ENCODE results near the gene DERA.

The DERA gene

GRCh38 chr12:15875863-15876262 lies 35.3 kb upstream of the DERA start:
- no peak overlapping the region for H2BK12ac ChIP-seq (ENCODE audit: low read length)
- H4K8ac ChIP-seq (ENCODE audit: low read depth, low read length) = no peak overlapping the region
- H4K91ac ChIP-seq (ENCODE audit: low read depth, low read length, poor library complexity) = no peak overlapping the region
- H3K18ac ChIP-seq (ENCODE audit: low read length) = no peak overlapping the region
- H3K4ac ChIP-seq (ENCODE audit: low read length) = no peak overlapping the region
- H2AK5ac ChIP-seq (ENCODE audit: low read depth, low read length) = no peak overlapping the region
- H3K14ac ChIP-seq (ENCODE audit: low read length) = no peak overlapping the region
- H3K9me3 ChIP-seq (replicated peaks in 1 of 2; ENCODE audit: control insufficient read depth in 2 of 2, insufficient read depth in 1 of 2, low read depth in 1 of 2, low read length in 2 of 2) = no peaks in the 10 kb centered on the region
- WGBS, 2 donors (ENCODE audit: extremely low coverage in 2 of 2, insufficient read length in 2 of 2, insufficient replicate concordance in 1 of 2) = no CpG with 5 or more reads among the region's 1 CpG
- H3K23ac ChIP-seq (ENCODE audit: low read depth, low read length, poor library complexity) = no peak overlapping the region
- H3K36me3 ChIP-seq (replicated peaks in 1 of 2; ENCODE audit: control insufficient read depth in 2 of 2, insufficient read depth in 2 of 2, low read length in 2 of 2) = no peaks in the 10 kb centered on the region
- H2AFZ ChIP-seq (ENCODE audit: low read length) = no peak overlapping the region
- no peak overlapping the region for H3K4me2 ChIP-seq (ENCODE audit: insufficient read depth, low read length, poor library complexity, severe bottlenecking)
- no peak for DNase-seq (ENCODE audit: low spot score)
- no peaks in the 10 kb centered on the region for H3K27me3 ChIP-seq (ENCODE audit: control insufficient read depth in 3 of 3, insufficient read depth in 3 of 3, low read depth in 1 of 3, low read length in 3 of 3)
- no peak overlapping the region for H2BK15ac ChIP-seq (ENCODE audit: low read length)
- H3K9ac ChIP-seq (ENCODE audit: low read depth, low read length, poor library complexity) = peak overlapping the region; percentile 0
- no peaks in the 10 kb centered on the region for H3K4me1 ChIP-seq (ENCODE audit: control insufficient read depth in 2 of 2, insufficient read depth in 1 of 2, low read depth in 1 of 2, low read length in 2 of 2)
- no peak overlapping the region for H3K27ac ChIP-seq (replicated peaks; ENCODE audit: low read length)
- H2BK5ac ChIP-seq (ENCODE audit: low read length) = no peak overlapping the region
- no peak overlapping the region for H3K4me3 ChIP-seq (ENCODE audit: low read length in 2 of 2)
- no peak overlapping the region for H2BK120ac ChIP-seq (ENCODE audit: low read depth, low read length)
- H3K79me1 ChIP-seq (ENCODE audit: low read depth, low read length) = no peaks in the 10 kb centered on the region

- H3K23ac ChIP-seq (ENCODE audit: low read depth, low read length, poor library complexity) = no peak overlapping the region
- no peak overlapping the region for H4K91ac ChIP-seq (ENCODE audit: low read depth, low read length, poor library complexity)
- H3K27me3 ChIP-seq (ENCODE audit: control insufficient read depth in 3 of 3, insufficient read depth in 3 of 3, low read depth in 1 of 3, low read length in 3 of 3) = no peaks in the 10 kb centered on the region
- H2BK15ac ChIP-seq (ENCODE audit: low read length) = no peak overlapping the region
- no peak overlapping the region for H2AFZ ChIP-seq (ENCODE audit: low read length)
- no peak overlapping the region for H3K4me2 ChIP-seq (ENCODE audit: insufficient read depth, low read length, poor library complexity, severe bottlenecking)
- no CpG with 5 or more reads among the region's 3 CpGs for WGBS, 2 donors (ENCODE audit: extremely low coverage in 2 of 2, insufficient read length in 2 of 2, insufficient replicate concordance in 1 of 2)
- H2AK5ac ChIP-seq (ENCODE audit: low read depth, low read length) = no peak overlapping the region
- no peak overlapping the region for H3K9ac ChIP-seq (ENCODE audit: low read depth, low read length, poor library complexity)
- H3K27ac ChIP-seq (replicated peaks; ENCODE audit: low read length) = no peak overlapping the region
- no peak overlapping the region for H2BK120ac ChIP-seq (ENCODE audit: low read depth, low read length)
- no peak overlapping the region for H3K4me3 ChIP-seq (ENCODE audit: low read length in 2 of 2)
- peaks cover 0 to 10% of the 10 kb centered on the region in 2 donors for H3K36me3 ChIP-seq (replicated peaks in 1 of 2; ENCODE audit: control insufficient read depth in 2 of 2, insufficient read depth in 2 of 2, low read length in 2 of 2)
- H4K8ac ChIP-seq (ENCODE audit: low read depth, low read length) = no peak overlapping the region
- no peaks in the 10 kb centered on the region for H3K79me1 ChIP-seq (ENCODE audit: low read depth, low read length)
- H3K9me3 ChIP-seq (replicated peaks in 1 of 2; ENCODE audit: control insufficient read depth in 2 of 2, insufficient read depth in 1 of 2, low read depth in 1 of 2, low read length in 2 of 2) = no peaks in the 10 kb centered on the region
- no peak overlapping the region for H3K4ac ChIP-seq (ENCODE audit: low read length)
- H2BK5ac ChIP-seq (ENCODE audit: low read length) = no peak overlapping the region
- peaks cover 2 to 4% of the 10 kb centered on the region in 2 donors for H3K4me1 ChIP-seq (ENCODE audit: control insufficient read depth in 2 of 2, insufficient read depth in 1 of 2, low read depth in 1 of 2, low read length in 2 of 2)
- H3K14ac ChIP-seq (ENCODE audit: low read length) = no peak overlapping the region
- no peak for DNase-seq (ENCODE audit: low spot score)
- H3K18ac ChIP-seq (ENCODE audit: low read length) = no peak overlapping the region
- no peak overlapping the region for H2BK12ac ChIP-seq (ENCODE audit: low read length)
Measured at GRCh38 chr12:15879413-15879812, 31.7 kb upstream of the DERA start.

- Histone ChIP-seq H2BK12ac (ENCODE audit: low read length) (no peak overlapping the region), H3K4me3 (ENCODE audit: low read length in 2 of 2) (no peak overlapping the region), H2BK120ac (ENCODE audit: low read depth, low read length) (no peak overlapping the region), H3K27me3 (ENCODE audit: control insufficient read depth in 3 of 3, insufficient read depth in 3 of 3, low read depth in 1 of 3, low read length in 3 of 3) (no peaks in the 10 kb centered on the region), H2AFZ (ENCODE audit: low read length) (no peak overlapping the region), H2BK5ac (ENCODE audit: low read length) (no peak overlapping the region), H4K91ac (ENCODE audit: low read depth, low read length, poor library complexity) (no peak overlapping the region), H3K79me1 (ENCODE audit: low read depth, low read length) (no peaks in the 10 kb centered on the region), H3K9me3 (replicated peaks in 1 of 2; ENCODE audit: control insufficient read depth in 2 of 2, insufficient read depth in 1 of 2, low read depth in 1 of 2, low read length in 2 of 2) (no peaks in the 10 kb centered on the region), H2BK15ac (ENCODE audit: low read length) (no peak overlapping the region), H3K9ac (ENCODE audit: low read depth, low read length, poor library complexity) (no peak overlapping the region), H3K4me2 (ENCODE audit: insufficient read depth, low read length, poor library complexity, severe bottlenecking) (no peak overlapping the region), H2AK5ac (ENCODE audit: low read depth, low read length) (no peak overlapping the region), H3K4me1 (ENCODE audit: control insufficient read depth in 2 of 2, insufficient read depth in 1 of 2, low read depth in 1 of 2, low read length in 2 of 2) (peaks cover 2 to 6% of the 10 kb centered on the region in 2 donors), H3K27ac (replicated peaks; ENCODE audit: low read length) (no peak overlapping the region), H3K36me3 (replicated peaks in 1 of 2; ENCODE audit: control insufficient read depth in 2 of 2, insufficient read depth in 2 of 2, low read length in 2 of 2) (peaks cover 0 to 22% of the 10 kb centered on the region in 2 donors), H3K23ac (ENCODE audit: low read depth, low read length, poor library complexity) (no peak overlapping the region), H4K8ac (ENCODE audit: low read depth, low read length) (no peak overlapping the region), H3K18ac (ENCODE audit: low read length) (no peak overlapping the region), H3K4ac (ENCODE audit: low read length) (no peak overlapping the region), H3K14ac (ENCODE audit: low read length) (no peak overlapping the region)
- DNase-seq (ENCODE audit: low spot score) = no peak
- no CpG with 5 or more reads among the region's 3 CpGs for WGBS, 2 donors (ENCODE audit: extremely low coverage in 2 of 2, insufficient read length in 2 of 2, insufficient replicate concordance in 1 of 2)
Measured at GRCh38 chr12:15880721-15881120, 30.4 kb upstream of the DERA start.

- peak within 1 kb of the TSS; percentile 9 for H3K14ac ChIP-seq (ENCODE audit: low read length)
- peak within 1 kb of the TSS; percentile 15 for H2BK15ac ChIP-seq (ENCODE audit: low read length)
- peaks cover 2% of the 10 kb centered on the region for H3K79me1 ChIP-seq (ENCODE audit: low read depth, low read length)
- H3K9me3 ChIP-seq (replicated peaks in 1 of 2; ENCODE audit: control insufficient read depth in 2 of 2, insufficient read depth in 1 of 2, low read depth in 1 of 2, low read length in 2 of 2) = no peaks in the 10 kb centered on the region
- H3K27me3 ChIP-seq (ENCODE audit: control insufficient read depth in 3 of 3, insufficient read depth in 3 of 3, low read depth in 1 of 3, low read length in 3 of 3) = no peaks in the 10 kb centered on the region
- no peak within 1 kb of the TSS for H4K91ac ChIP-seq (ENCODE audit: low read depth, low read length, poor library complexity)
- H2BK120ac ChIP-seq (ENCODE audit: low read depth, low read length) = peak within 1 kb of the TSS; percentile 70
- peak within 1 kb of the TSS; percentile 22 for H2BK5ac ChIP-seq (ENCODE audit: low read length)
- H3K4me1 ChIP-seq (ENCODE audit: control insufficient read depth in 2 of 2, insufficient read depth in 1 of 2, low read depth in 1 of 2, low read length in 2 of 2) = peaks cover 2 to 6% of the 10 kb centered on the region in 2 donors
- H3K27ac ChIP-seq (replicated peaks; ENCODE audit: low read length) = peak within 1 kb of the TSS; percentile 88
- peak within 1 kb of the TSS; percentile 33 for H2BK12ac ChIP-seq (ENCODE audit: low read length)
- WGBS, 2 donors (ENCODE audit: extremely low coverage in 2 of 2, insufficient read length in 2 of 2, insufficient replicate concordance in 1 of 2) = no CpG with 5 or more reads among the region's 63 CpGs
- peak within 1 kb of the TSS; percentile 89 to 92 for H3K4me3 ChIP-seq (ENCODE audit: low read length in 2 of 2)
- H3K9ac ChIP-seq (ENCODE audit: low read depth, low read length, poor library complexity) = peak within 1 kb of the TSS; percentile 90
- no peak within 1 kb of the TSS for H4K8ac ChIP-seq (ENCODE audit: low read depth, low read length)
- peak within 1 kb of the TSS; percentile 53 for H2AK5ac ChIP-seq (ENCODE audit: low read depth, low read length)
- peak within 1 kb of the TSS; percentile 63 for H3K4me2 ChIP-seq (ENCODE audit: insufficient read depth, low read length, poor library complexity, severe bottlenecking)
- DNase-seq (ENCODE audit: low spot score) = peak; percentile 95
- H3K23ac ChIP-seq (ENCODE audit: low read depth, low read length, poor library complexity) = peak within 1 kb of the TSS; percentile 68
- no peak within 1 kb of the TSS for H3K4ac ChIP-seq (ENCODE audit: low read length)
- H3K36me3 ChIP-seq (replicated peaks in 1 of 2; ENCODE audit: control insufficient read depth in 2 of 2, insufficient read depth in 2 of 2, low read length in 2 of 2) = peaks cover 3 to 38% of the 10 kb centered on the region in 2 donors
- peak within 1 kb of the TSS; percentile 87 for H2AFZ ChIP-seq (ENCODE audit: low read length)
- peak within 1 kb of the TSS; percentile 97 for H3K18ac ChIP-seq (ENCODE audit: low read length)
Measured at GRCh38 chr12:15882118-15882971, 28.8 kb upstream of the DERA start, which contains the start of gene STRAP. TSS of gene STRAP (plus strand) at chr12:15882387. CDS start at chr12:15882708, 321 bp downstream.

Measured in neuronal stem cell (in vitro differentiated cells).